ENCODE results near the gene NTRK1.

Gene NTRK1

GRCh38 chr1:156838972-156839371 is 21.7 kb upstream of the NTRK1 start (continued):
- TF ChIP-seq, protein P1, sequence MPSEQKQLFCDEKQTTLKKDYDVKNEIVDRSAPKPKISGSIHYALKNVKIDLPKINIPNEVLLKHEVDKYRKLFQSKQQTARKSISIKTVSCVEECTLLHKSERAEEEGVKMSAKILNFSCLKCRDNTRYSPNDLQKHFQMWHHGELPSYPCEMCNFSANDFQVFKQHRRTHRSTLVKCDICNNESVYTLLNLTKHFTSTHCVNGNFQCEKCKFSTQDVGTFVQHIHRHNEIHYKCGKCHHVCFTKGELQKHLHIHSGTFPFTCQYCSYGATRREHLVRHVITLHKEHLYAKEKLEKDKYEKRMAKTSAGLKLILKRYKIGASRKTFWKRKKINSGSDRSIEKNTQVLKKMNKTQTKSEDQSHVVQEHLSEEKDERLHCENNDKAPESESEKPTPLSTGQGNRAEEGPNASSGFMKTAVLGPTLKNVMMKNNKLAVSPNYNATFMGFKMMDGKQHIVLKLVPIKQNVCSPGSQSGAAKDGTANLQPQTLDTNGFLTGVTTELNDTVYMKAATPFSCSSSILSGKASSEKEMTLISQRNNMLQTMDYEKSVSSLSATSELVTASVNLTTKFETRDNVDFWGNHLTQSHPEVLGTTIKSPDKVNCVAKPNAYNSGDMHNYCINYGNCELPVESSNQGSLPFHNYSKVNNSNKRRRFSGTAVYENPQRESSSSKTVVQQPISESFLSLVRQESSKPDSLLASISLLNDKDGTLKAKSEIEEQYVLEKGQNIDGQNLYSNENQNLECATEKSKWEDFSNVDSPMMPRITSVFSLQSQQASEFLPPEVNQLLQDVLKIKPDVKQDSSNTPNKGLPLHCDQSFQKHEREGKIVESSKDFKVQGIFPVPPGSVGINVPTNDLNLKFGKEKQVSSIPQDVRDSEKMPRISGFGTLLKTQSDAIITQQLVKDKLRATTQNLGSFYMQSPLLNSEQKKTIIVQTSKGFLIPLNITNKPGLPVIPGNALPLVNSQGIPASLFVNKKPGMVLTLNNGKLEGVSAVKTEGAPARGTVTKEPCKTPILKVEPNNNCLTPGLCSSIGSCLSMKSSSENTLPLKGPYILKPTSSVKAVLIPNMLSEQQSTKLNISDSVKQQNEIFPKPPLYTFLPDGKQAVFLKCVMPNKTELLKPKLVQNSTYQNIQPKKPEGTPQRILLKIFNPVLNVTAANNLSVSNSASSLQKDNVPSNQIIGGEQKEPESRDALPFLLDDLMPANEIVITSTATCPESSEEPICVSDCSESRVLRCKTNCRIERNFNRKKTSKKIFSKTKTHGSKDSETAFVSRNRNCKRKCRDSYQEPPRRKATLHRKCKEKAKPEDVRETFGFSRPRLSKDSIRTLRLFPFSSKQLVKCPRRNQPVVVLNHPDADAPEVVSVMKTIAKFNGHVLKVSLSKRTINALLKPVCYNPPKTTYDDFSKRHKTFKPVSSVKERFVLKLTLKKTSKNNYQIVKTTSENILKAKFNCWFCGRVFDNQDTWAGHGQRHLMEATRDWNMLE (tag by site-specific recombination; conservative IDR thresholded peaks at IDR 0.05; ENCODE audit: low read depth): no peak
- TF ChIP-seq PATZ1 (tag by site-specific recombination; IDR thresholded peaks at IDR 0.05) (peak; percentile 23), ZNF514 (tag by site-specific recombination; IDR thresholded peaks at IDR 0.05) (no peak), ZNF654 (tag by site-specific recombination; IDR thresholded peaks at IDR 0.05; ENCODE audit: low read depth) (peak; percentile 57), ZNF501 (tag by site-specific recombination; IDR thresholded peaks at IDR 0.05) (0 out of 2 replicates have a peak, but pooled peaks have one; percentile 25), ZNF658 (tag by site-specific recombination; IDR thresholded peaks at IDR 0.05) (no peak), ZNF776 (tag by site-specific recombination; IDR thresholded peaks at IDR 0.05; ENCODE audit: borderline replicate concordance) (no peak), SCRT1 (tag by site-specific recombination; IDR thresholded peaks at IDR 0.05; ENCODE audit: borderline replicate concordance) (peak; percentile 42; the same call in 1 of the 2 replicates), ZXDB (tag by site-specific recombination; IDR thresholded peaks at IDR 0.05) (no peak), ZBTB48 (tag by site-specific recombination; IDR thresholded peaks at IDR 0.05) (no peak), ZNF510 (tag by site-specific recombination; IDR thresholded peaks at IDR 0.05; ENCODE audit: insufficient replicate concordance) (no peak), ZIC2 (tag by site-specific recombination; IDR thresholded peaks at IDR 0.05) (no peak; the same call in 1 of the 2 replicates), ZNF202 (tag by site-specific recombination; IDR thresholded peaks at IDR 0.05; ENCODE audit: borderline replicate concordance) (no peak), GLI4 (tag by site-specific recombination; IDR thresholded peaks at IDR 0.05) (no peak), ZBTB20 (tag by site-specific recombination; IDR thresholded peaks at IDR 0.05) (no peak), ZFHX2 (tag by site-specific recombination; conservative IDR thresholded peaks at IDR 0.05) (no peak), ZNF785 (tag by site-specific recombination; IDR thresholded peaks at IDR 0.05) (no peak), IKZF3 (tag by site-specific recombination; IDR thresholded peaks at IDR 0.05) (no peak), MYNN (tag by site-specific recombination; IDR thresholded peaks at IDR 0.05; ENCODE audit: borderline replicate concordance) (no peak), KLF17 (tag by site-specific recombination; IDR thresholded peaks at IDR 0.05) (peak; percentile 25; the same call in 1 of the 2 replicates), ZNF16 (tag by site-specific recombination; IDR thresholded peaks at IDR 0.05; ENCODE audit: low read depth) (no peak)
- TF ChIP-seq, protein P2, sequence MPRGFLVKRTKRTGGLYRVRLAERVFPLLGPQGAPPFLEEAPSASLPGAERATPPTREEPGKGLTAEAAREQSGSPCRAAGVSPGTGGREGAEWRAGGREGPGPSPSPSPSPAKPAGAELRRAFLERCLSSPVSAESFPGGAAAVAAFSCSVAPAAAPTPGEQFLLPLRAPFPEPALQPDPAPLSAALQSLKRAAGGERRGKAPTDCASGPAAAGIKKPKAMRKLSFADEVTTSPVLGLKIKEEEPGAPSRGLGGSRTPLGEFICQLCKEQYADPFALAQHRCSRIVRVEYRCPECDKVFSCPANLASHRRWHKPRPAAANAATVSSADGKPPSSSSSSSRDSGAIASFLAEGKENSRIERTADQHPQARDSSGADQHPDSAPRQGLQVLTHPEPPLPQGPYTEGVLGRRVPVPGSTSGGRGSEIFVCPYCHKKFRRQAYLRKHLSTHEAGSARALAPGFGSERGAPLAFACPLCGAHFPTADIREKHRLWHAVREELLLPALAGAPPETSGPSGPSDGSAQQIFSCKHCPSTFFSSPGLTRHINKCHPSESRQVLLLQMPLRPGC (tag by site-specific recombination; IDR thresholded peaks at IDR 0.05): no peak
- TF ChIP-seq, protein P3, sequence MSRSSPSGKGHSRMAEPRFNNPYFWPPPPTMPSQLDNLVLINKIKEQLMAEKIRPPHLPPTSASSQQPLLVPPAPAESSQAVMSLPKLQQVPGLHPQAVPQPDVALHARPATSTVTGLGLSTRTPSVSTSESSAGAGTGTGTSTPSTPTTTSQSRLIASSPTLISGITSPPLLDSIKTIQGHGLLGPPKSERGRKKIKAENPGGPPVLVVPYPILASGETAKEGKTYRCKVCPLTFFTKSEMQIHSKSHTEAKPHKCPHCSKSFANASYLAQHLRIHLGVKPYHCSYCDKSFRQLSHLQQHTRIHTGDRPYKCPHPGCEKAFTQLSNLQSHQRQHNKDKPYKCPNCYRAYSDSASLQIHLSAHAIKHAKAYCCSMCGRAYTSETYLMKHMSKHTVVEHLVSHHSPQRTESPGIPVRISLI (tag by site-specific recombination; IDR thresholded peaks at IDR 0.05): no peak
- TF ChIP-seq, protein P4, sequence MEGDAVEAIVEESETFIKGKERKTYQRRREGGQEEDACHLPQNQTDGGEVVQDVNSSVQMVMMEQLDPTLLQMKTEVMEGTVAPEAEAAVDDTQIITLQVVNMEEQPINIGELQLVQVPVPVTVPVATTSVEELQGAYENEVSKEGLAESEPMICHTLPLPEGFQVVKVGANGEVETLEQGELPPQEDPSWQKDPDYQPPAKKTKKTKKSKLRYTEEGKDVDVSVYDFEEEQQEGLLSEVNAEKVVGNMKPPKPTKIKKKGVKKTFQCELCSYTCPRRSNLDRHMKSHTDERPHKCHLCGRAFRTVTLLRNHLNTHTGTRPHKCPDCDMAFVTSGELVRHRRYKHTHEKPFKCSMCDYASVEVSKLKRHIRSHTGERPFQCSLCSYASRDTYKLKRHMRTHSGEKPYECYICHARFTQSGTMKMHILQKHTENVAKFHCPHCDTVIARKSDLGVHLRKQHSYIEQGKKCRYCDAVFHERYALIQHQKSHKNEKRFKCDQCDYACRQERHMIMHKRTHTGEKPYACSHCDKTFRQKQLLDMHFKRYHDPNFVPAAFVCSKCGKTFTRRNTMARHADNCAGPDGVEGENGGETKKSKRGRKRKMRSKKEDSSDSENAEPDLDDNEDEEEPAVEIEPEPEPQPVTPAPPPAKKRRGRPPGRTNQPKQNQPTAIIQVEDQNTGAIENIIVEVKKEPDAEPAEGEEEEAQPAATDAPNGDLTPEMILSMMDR (tag by site-specific recombination; IDR thresholded peaks at IDR 0.05): peak; percentile 78; the same call in 1 of the 2 replicates
- TF ChIP-seq, protein P5, sequence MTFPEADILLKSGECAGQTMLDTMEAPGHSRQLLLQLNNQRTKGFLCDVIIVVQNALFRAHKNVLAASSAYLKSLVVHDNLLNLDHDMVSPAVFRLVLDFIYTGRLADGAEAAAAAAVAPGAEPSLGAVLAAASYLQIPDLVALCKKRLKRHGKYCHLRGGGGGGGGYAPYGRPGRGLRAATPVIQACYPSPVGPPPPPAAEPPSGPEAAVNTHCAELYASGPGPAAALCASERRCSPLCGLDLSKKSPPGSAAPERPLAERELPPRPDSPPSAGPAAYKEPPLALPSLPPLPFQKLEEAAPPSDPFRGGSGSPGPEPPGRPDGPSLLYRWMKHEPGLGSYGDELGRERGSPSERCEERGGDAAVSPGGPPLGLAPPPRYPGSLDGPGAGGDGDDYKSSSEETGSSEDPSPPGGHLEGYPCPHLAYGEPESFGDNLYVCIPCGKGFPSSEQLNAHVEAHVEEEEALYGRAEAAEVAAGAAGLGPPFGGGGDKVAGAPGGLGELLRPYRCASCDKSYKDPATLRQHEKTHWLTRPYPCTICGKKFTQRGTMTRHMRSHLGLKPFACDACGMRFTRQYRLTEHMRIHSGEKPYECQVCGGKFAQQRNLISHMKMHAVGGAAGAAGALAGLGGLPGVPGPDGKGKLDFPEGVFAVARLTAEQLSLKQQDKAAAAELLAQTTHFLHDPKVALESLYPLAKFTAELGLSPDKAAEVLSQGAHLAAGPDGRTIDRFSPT (tag by site-specific recombination; IDR thresholded peaks at IDR 0.05): peak; percentile 60; the same call in 1 of the 2 replicates

Measured in HEK293 (cell line).